CD4-positive, alpha-beta T cell (primary cell): ENCODE results near the gene ZNF691. TPM values are rescaled to one million over a fixed set of nuclear protein-coding genes. Genes with fewer than 3 reads are reported as not detected.

Experiments used
- ATAC-seq: fragments of 200-7000 bp; cut with Tn5 transposase; one replicate; pipeline ENCODE4 v1.10.0; 2022; ENCODE audit warnings: mild to moderate bottlenecking; ENCODE audit not compliant: poor library complexity
- CTCF ChIA-PET: fragments of 350-600 bp; sonication (Branson Sonifier 250); formaldehyde crosslinking; loops from one replicate; lab custom pipeline; 2021; ENCODE audit warnings: antibody characterized with exemption, inconsistent platforms; lab: Charles Lee
- POLR2A ChIA-PET: fragments of 350-600 bp; sonication (Branson Sonifier 250); formaldehyde crosslinking; loops from one replicate; lab custom pipeline; 2021; ENCODE audit warnings: antibody characterized with exemption, inconsistent platforms; lab: Charles Lee
- DNase-seq, 14 experiments: peaks; one replicate each; pipeline ENCODE4 v3.0.0-alpha.2; 2013 to 2020; ENCODE audit warnings: mixed read lengths in 2 of 14
- H3K27ac ChIP-seq, 2 donors: one replicate each; pipeline versions ENCODE4 v1.5.1 to v1.7.0; 2013; ENCODE audit warnings: low read length in 2 of 2, low read depth in 1 of 2, mild to moderate bottlenecking in 1 of 2
- H3K27me3 ChIP-seq, 2 experiments: 1 replicate in 1 of 2; 2 replicates in 1 of 2; pipeline versions ENCODE4 v1.6.1 to v1.7.0; 2013; ENCODE audit warnings: low read length in 2 of 2, control low read depth in 1 of 2, mild to moderate bottlenecking in 1 of 2, moderate library complexity in 1 of 2; ENCODE audit not compliant: insufficient read depth in 2 of 2, control insufficient read depth in 1 of 2
- H3K36me3 ChIP-seq: one replicate; pipeline ENCODE4 v1.6.1; 2013; ENCODE audit warnings: low read length, control low read depth; ENCODE audit not compliant: insufficient read depth
- H3K4me1 ChIP-seq: one replicate; pipeline ENCODE4 v1.6.1; 2013; ENCODE audit warnings: low read length, control low read depth; ENCODE audit not compliant: insufficient read depth
- H3K4me3 ChIP-seq: one replicate; pipeline ENCODE4 v1.5.1; 2013; ENCODE audit warnings: mild to moderate bottlenecking, low read length, moderate library complexity
- H3K9me3 ChIP-seq, 2 experiments: 1 replicate in 1 of 2; 2 replicates in 1 of 2; pipeline versions ENCODE4 v1.6.1 to v1.7.0; 2013; ENCODE audit warnings: low read length in 2 of 2, mild to moderate bottlenecking in 2 of 2, control low read depth in 1 of 2, moderate library complexity in 1 of 2; ENCODE audit not compliant: control insufficient read depth in 1 of 2, insufficient read depth in 1 of 2
- H3K27ac Mint-ChIP-seq: one replicate; pipeline ENCODE4 v1.8.0; 2020; ENCODE audit warnings: mixed read lengths
- H3K27me3 Mint-ChIP-seq: one replicate; pipeline ENCODE4 v1.8.0; 2021; ENCODE audit warnings: mixed read lengths
- H3K36me3 Mint-ChIP-seq: one replicate; pipeline ENCODE4 v1.8.0; 2021; ENCODE audit warnings: low read depth, mixed read lengths
- H3K4me1 Mint-ChIP-seq: one replicate; pipeline ENCODE4 v1.8.0; 2021; ENCODE audit warnings: low read depth, mixed read lengths
- H3K4me3 Mint-ChIP-seq: one replicate; pipeline ENCODE4 v1.8.0; 2020; ENCODE audit warnings: mild to moderate bottlenecking, mixed read lengths
- H3K9me3 Mint-ChIP-seq: one replicate; pipeline ENCODE4 v1.8.0; 2020; ENCODE audit warnings: mixed read lengths
- intact Hi-C, 2 experiments: fragments of 100-400 bp; cut with DNase I in 1 of 2; cut with micrococcal nuclease in 1 of 2; formaldehyde crosslinking; loops; one replicate each; pipeline versions ENCODE4 v1.15.1 to v1.9.0; 2023 to 2025; cut with DNase I, micrococcal nuclease
- total RNA-seq, 174 experiments: library from RNA in 2 of 174; stranded (reverse) in 2 of 174; gene quantifications; one replicate each; pipeline ENCODE4 v1.2.3 and lab custom pipeline; 2021 to 2026
- TF ChIP-seq, protein P1 (sequence below): fragments of 200-600 bp; IDR thresholded peaks from one replicate; pipeline ENCODE4 v1.8.0; 2022; ENCODE audit warnings: antibody characterized with exemption, mild to moderate bottlenecking

ZNF691 gene
- total RNA-seq, 2 experiments from 2014 or later, result 1.2 to 1.7 TPM

DNA sequence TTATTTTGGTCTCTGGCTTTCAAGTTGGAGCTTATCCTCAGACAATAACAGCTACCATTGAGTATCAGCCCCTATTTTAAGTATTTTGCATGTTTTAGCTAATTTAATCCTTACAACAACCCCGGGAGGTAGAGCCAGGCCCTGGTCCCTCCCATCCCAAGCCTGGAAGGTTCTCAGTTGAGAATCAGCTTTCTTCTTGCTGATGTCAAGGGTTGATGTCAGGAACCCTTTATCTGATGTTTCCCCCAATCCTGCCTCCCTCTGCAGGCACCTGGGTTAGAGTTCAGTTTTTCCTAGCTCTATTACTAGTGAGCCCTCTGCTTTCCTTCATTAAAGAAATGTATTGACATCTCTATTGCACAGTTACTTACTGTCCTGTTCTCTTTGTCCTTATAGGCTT is 25.6 kb upstream of the ZNF691 start:
- Histone ChIP-seq H3K27ac (no peak overlapping the region), H3K27me3 (no peaks in the 10 kb centered on the region), H3K4me1 (peaks cover 9% of the 10 kb centered on the region), H3K4me3 (no peak overlapping the region), H3K9me3 (no peaks in the 10 kb centered on the region), H3K36me3 (no peaks in the 10 kb centered on the region)
- Mint-ChIP-seq H3K9me3 (no peaks in the 10 kb centered on the region), H3K4me3 (no peak overlapping the region), H3K4me1 (peaks cover 23% of the 10 kb centered on the region), H3K36me3 (peaks cover 8% of the 10 kb centered on the region), H3K27me3 (no peaks in the 10 kb centered on the region), H3K27ac (no peak overlapping the region)
- DNase-seq (no peak), ATAC-seq (no peak)
- POLR2A ChIA-PET, result interaction anchor here (1.2 kb wide), 1 partner anchor 54 kb away, joined by 3 read pairs; the partner anchor contains the start of genes C1orf50 and P3H1
- intact Hi-C loops, result no loop called here
- CTCF ChIA-PET, result interaction anchor here (2.9 kb wide), 1 partner anchor 26 kb away, joined by 10 read pairs; the partner anchor contains the start of gene ZNF691
- TF ChIP-seq, protein P1, sequence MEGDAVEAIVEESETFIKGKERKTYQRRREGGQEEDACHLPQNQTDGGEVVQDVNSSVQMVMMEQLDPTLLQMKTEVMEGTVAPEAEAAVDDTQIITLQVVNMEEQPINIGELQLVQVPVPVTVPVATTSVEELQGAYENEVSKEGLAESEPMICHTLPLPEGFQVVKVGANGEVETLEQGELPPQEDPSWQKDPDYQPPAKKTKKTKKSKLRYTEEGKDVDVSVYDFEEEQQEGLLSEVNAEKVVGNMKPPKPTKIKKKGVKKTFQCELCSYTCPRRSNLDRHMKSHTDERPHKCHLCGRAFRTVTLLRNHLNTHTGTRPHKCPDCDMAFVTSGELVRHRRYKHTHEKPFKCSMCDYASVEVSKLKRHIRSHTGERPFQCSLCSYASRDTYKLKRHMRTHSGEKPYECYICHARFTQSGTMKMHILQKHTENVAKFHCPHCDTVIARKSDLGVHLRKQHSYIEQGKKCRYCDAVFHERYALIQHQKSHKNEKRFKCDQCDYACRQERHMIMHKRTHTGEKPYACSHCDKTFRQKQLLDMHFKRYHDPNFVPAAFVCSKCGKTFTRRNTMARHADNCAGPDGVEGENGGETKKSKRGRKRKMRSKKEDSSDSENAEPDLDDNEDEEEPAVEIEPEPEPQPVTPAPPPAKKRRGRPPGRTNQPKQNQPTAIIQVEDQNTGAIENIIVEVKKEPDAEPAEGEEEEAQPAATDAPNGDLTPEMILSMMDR, result no peak

DNA sequence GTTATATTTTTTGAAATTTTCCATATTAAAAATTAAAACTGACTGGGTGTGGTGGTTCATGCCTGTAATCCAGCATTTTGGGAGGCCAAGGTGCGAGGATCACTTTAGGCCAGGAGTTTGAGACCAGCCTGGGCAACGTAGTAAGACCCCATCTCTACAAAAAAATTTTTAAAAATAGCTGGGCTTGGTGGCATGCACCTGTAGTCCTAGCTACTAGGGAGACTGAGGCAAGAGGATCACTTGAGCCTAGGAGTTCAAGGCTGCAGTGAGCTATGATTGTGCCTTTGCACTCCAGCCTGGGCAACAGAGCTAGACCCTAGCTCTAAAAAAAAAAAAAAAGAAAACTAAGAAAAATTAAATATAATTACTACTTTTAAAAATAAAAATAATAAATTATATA is 24.7 kb upstream of the ZNF691 start:
- Mint-ChIP-seq H3K27me3 (no peaks in the 10 kb centered on the region), H3K27ac (no peak overlapping the region), H3K4me1 (peaks cover 15% of the 10 kb centered on the region), H3K4me3 (no peak overlapping the region), H3K9me3 (no peaks in the 10 kb centered on the region), H3K36me3 (no peaks in the 10 kb centered on the region)
- TF ChIP-seq, protein P1, result no peak
- ATAC-seq, result no peak
- no peak overlapping the region for H3K4me3 ChIP-seq
- peaks cover under 1% of the 10 kb centered on the region for H3K4me1 ChIP-seq
- CTCF ChIA-PET, result interaction anchor here (0.6 to 0.7 kb wide), 2 partner anchors 97 to 252 kb away, joined by 3 read pairs; no protein-coding TSS in a partner anchor
- H3K36me3 ChIP-seq, result no peaks in the 10 kb centered on the region
- H3K27ac ChIP-seq, result no peak overlapping the region
- POLR2A ChIA-PET, result no interaction called here
- intact Hi-C loops, result no loop called here
- H3K9me3 ChIP-seq, result no peaks in the 10 kb centered on the region
- no peaks in the 10 kb centered on the region for H3K27me3 ChIP-seq
- no peak for DNase-seq

DNA sequence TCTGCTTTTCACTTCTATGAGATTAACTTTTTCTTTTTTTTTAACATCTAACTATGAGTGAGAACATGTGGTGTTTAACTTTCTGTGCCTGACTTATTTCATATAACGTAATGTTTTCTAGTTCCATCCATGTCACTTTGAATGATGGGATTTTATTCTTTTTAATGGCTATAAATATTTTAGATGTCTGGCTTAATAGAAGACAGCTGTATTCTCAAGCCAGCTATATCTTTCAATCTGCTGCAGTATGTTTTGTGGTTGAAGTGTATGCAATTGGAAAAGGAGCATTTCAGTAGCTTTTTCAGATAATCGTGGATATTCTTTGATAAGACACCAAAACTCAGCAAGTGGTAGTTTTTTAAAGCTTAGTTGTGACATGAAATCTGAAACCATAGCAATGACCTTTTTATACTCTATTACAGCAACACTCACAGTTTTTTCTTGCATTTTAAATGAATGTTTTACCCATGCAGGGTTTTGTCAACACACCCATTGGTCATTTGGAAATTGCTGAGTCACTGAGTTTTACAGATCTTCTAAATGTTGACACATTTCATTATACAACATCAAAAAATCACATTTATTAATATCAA is 23.5 kb upstream of the ZNF691 start:
- ChIA-PET POLR2A (no interaction called here), CTCF (no interaction called here)
- H3K27ac ChIP-seq, result no peak overlapping the region
- no peaks in the 10 kb centered on the region for H3K9me3 Mint-ChIP-seq
- ATAC-seq (no peak), DNase-seq (no peak)
- no peaks in the 10 kb centered on the region for H3K36me3 Mint-ChIP-seq
- peaks cover 8% of the 10 kb centered on the region for H3K4me1 Mint-ChIP-seq
- no peak overlapping the region for H3K4me3 Mint-ChIP-seq
- no peaks in the 10 kb centered on the region for H3K27me3 ChIP-seq
- TF ChIP-seq, protein P1, result no peak
- intact Hi-C loops, result no loop called here
- no peaks in the 10 kb centered on the region for H3K9me3 ChIP-seq
- H3K4me3 ChIP-seq, result no peak overlapping the region
- H3K27me3 Mint-ChIP-seq, result no peaks in the 10 kb centered on the region
- no peaks in the 10 kb centered on the region for H3K36me3 ChIP-seq
- H3K4me1 ChIP-seq, result no peaks in the 10 kb centered on the region
- H3K27ac Mint-ChIP-seq, result no peak overlapping the region
